Skin epidermis (tissue), 12 donors: ENCODE results near the gene SLX4IP.

Experiments
- H3K27ac ChIP-seq, 21 experiments: fragments of 200-600 bp; sonication (generic) in 11 of 21; one replicate each; pipeline ENCODE4 v1.5.0; 2020; ENCODE audit warnings: mild to moderate bottlenecking in 3 of 21, inconsistent platforms in 2 of 21, moderate library complexity in 2 of 21
- H3K4me3 ChIP-seq, 7 experiments: fragments of 200-600 bp; sonication (generic) in 2 of 7; one replicate each; pipeline ENCODE4 v1.5.0; 2020; ENCODE audit warnings: inconsistent platforms in 2 of 7, mild to moderate bottlenecking in 2 of 7, moderate library complexity in 1 of 7

SLX4IP gene

GRCh38 chr20:10673842-10674683 lies 239.0 kb downstream of the SLX4IP start, which contains the start of gene JAG1:
TSS of gene JAG1 (minus strand) at chr20:10673999. CDS start at chr20:10673530, 469 bp downstream.
- Histone ChIP-seq H3K27ac (peak within 1 kb of the TSS; percentile 90 to 99 (median 98)), H3K4me3 (peak within 1 kb of the TSS; percentile 50 to 91 (median 71))

DNA sequence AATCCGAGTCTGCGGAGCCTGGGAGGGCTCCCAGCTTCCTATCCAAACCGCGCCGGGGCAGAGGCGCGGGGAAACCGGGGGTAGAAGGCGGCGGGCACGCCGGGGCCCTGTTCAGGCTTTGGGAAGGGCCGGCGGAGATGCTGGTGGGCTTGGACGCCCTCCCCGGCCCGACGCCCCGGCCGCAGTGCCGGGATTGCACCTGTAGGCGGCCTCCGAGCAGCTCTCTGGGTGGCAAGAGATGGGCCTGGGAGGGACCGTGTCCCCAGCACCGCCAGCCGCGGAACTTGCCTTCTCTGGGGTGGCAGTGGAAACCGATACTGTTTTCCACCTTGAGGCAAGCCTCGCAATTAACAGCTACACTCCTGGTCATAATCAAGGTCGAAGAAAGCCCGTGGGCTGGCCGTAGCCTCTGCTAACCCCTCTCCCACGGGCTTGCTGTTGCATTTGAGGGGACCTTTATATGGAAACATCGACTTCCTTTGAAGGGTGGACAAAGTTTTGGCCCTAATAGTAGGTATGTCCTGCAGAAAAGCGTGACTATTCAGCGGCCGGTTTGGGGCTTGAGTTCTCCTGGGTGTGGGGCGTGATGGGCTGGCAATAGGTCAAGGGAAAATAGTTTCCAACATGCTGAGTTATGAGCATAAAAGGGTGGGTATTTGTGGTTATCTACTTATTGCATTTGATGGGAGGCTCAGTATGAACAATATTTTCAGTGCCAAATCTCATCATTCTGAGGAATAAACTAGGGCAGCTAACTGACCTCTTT lies 239.8 kb downstream of the SLX4IP start:
- peak overlapping the region; percentile 50 to 91 (median 71) for H3K4me3 ChIP-seq

DNA sequence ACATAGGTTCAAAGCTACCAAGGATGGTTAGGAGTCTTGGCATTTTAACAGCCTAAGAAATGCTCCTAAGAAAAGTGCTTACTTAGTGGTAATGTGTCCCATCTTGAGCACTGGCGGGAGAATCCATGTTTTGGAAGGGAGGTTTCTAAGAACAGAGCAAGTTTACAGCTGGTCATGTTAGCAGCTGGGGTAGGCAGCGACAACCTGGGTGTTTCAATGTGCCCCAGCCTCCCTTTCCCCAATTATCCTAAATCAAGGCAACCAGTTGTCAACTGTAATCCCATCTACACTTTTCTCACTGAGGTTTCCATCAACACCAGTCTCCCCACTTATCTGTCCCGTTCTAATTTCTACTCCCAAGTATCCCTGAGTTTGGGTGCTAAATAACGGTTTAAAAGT lies 240.3 kb downstream of the SLX4IP start:
- Histone ChIP-seq H3K4me3 (peak overlapping the region in 2 of 7 experiments; percentile 71), H3K27ac (peak overlapping the region in 13 of 21 experiments; percentile 90 to 99 (median 98))

More for the DNA sequence above, 239.8 kb downstream of the SLX4IP start:
- peak overlapping the region; percentile 90 to 99 (median 98) for H3K27ac ChIP-seq

DNA sequence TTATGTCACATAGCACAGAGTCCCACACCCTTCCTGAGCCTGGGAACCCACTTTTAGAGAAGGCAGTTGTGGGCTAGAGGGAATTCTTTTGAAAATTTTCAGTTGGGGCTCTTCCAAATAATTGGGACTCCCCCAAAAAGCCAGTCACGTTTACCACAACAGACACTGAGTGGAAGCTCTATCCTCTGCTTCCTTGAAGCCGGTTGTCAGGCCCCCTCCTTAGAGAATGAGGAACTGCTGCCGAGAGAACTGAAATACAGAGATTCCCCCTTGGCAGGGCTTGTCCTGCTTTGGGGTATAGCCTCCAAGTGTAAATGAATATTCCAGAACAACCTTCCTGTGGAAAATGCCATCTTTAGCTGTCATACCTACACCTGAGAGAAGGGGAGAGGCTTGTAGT lies 241.4 kb downstream of the SLX4IP start:
- H3K4me3 ChIP-seq, result no peak overlapping the region
- no peak overlapping the region for H3K27ac ChIP-seq
